SK-N-SH treated with all-trans-retinoic acid at 6 μM for 48 hours (cell line): ENCODE results near the gene CHPF2.

Experiments
- ATAC-seq: fragments of 200-7000 bp; cut with Tn5 transposase; 3 replicates; pipeline ENCODE4 v1.9.1; 2020; ENCODE audit warnings: mild to moderate bottlenecking, moderate library complexity
- ARNTL ChIP-seq: fragments of 450-650 bp; formaldehyde crosslinking; IDR thresholded peaks from 2 replicates; pipeline ENCODE4 v1.5.0; 2020; ENCODE audit warnings: low read depth, mild to moderate bottlenecking, moderate library complexity, borderline replicate concordance
- BACH2 ChIP-seq: fragments of 250-450 bp; sonication (Bioruptor Pico); IDR thresholded peaks from 2 replicates; pipeline ENCODE4 v1.9.0; 2021; ENCODE audit warnings: mild to moderate bottlenecking, borderline replicate concordance
- CSDC2 ChIP-seq: fragments of 250-450 bp; sonication (Bioruptor Pico); IDR thresholded peaks from 2 replicates; pipeline ENCODE4 v1.5.0; 2020; ENCODE audit warnings: mild to moderate bottlenecking, moderate library complexity
- ESRRG ChIP-seq: fragments of 250-450 bp; sonication (Bioruptor Pico); IDR thresholded peaks from 2 replicates; pipeline ENCODE4 v1.6.1; 2021; ENCODE audit warnings: mild to moderate bottlenecking
- GLIS3 ChIP-seq: fragments of 250-450 bp; sonication (Bioruptor Pico); IDR thresholded peaks from 2 replicates; pipeline ENCODE4 v1.5.0; 2020; ENCODE audit warnings: mild to moderate bottlenecking, moderate library complexity
- ISL1 ChIP-seq: fragments of 250-450 bp; sonication (Bioruptor Pico); IDR thresholded peaks from 2 replicates; pipeline ENCODE4 v2.1.2; 2022; ENCODE audit warnings: mild to moderate bottlenecking, moderate library complexity
- POU6F1 ChIP-seq: fragments of 250-450 bp; sonication (Bioruptor Pico); IDR thresholded peaks from 2 replicates; pipeline ENCODE4 v1.8.0; 2021; ENCODE audit warnings: low read depth, mild to moderate bottlenecking, moderate library complexity, borderline replicate concordance
- PPARA ChIP-seq: fragments of 250-450 bp; sonication (Bioruptor Pico); IDR thresholded peaks from 2 replicates; pipeline ENCODE4 v1.5.0; 2020; ENCODE audit warnings: mild to moderate bottlenecking, borderline replicate concordance
- RARB ChIP-seq: fragments of 250-450 bp; sonication (Bioruptor Pico); IDR thresholded peaks from 2 replicates; pipeline ENCODE4 v1.8.0; 2021; ENCODE audit warnings: mild to moderate bottlenecking, moderate library complexity
- SNAI2 ChIP-seq: fragments of 250-450 bp; sonication (Bioruptor Pico); IDR thresholded peaks from 2 replicates; pipeline ENCODE4 v1.5.0; 2020; ENCODE audit warnings: mild to moderate bottlenecking, moderate library complexity
- TCF4 ChIP-seq: fragments of 250-450 bp; sonication (Bioruptor Pico); IDR thresholded peaks from 2 replicates; pipeline ENCODE4 v1.8.0; 2021; ENCODE audit warnings: mild to moderate bottlenecking, moderate library complexity, borderline replicate concordance
- TOX ChIP-seq: fragments of 250-450 bp; sonication (Bioruptor Pico); IDR thresholded peaks from 2 replicates; pipeline ENCODE4 v1.8.0; 2021; ENCODE audit warnings: mild to moderate bottlenecking, moderate library complexity, borderline replicate concordance
- TSHZ2 ChIP-seq: fragments of 250-450 bp; sonication (Bioruptor Pico); IDR thresholded peaks from 2 replicates; pipeline ENCODE4 v1.5.0; 2020; ENCODE audit warnings: mild to moderate bottlenecking, moderate library complexity
- ZC3H10 ChIP-seq: fragments of 250-450 bp; sonication (Bioruptor Pico); IDR thresholded peaks from 2 replicates; pipeline ENCODE4 v1.5.1; 2021; ENCODE audit warnings: mild to moderate bottlenecking, moderate library complexity
- ZFP3 ChIP-seq: fragments of 250-450 bp; sonication (Bioruptor Pico); IDR thresholded peaks from 2 replicates; pipeline ENCODE4 v1.5.0; 2020; ENCODE audit warnings: mild to moderate bottlenecking, moderate library complexity
- ZFP30 ChIP-seq: fragments of 450-650 bp; formaldehyde crosslinking; IDR thresholded peaks from 2 replicates; pipeline ENCODE4 v1.5.0; 2022; ENCODE audit warnings: mild to moderate bottlenecking, moderate library complexity
- ZNF70 ChIP-seq: fragments of 450-650 bp; formaldehyde crosslinking; IDR thresholded peaks from 2 replicates; pipeline ENCODE4 v1.5.0; 2020; ENCODE audit warnings: mild to moderate bottlenecking, moderate library complexity
- ZNF8 ChIP-seq: fragments of 450-650 bp; formaldehyde crosslinking; IDR thresholded peaks from 2 replicates; pipeline ENCODE4 v1.5.0; 2020; ENCODE audit warnings: mild to moderate bottlenecking, moderate library complexity
- TF ChIP-seq, protein P1 (sequence below): fragments of 250-450 bp; sonication (Bioruptor Pico); IDR thresholded peaks from 2 replicates; pipeline ENCODE4 v1.5.1; 2021; ENCODE audit warnings: mild to moderate bottlenecking, moderate library complexity
- TF ChIP-seq, protein P2 (sequence below): fragments of 250-450 bp; sonication (Bioruptor Pico); IDR thresholded peaks from 2 replicates; pipeline ENCODE4 v1.5.1; 2020; ENCODE audit warnings: low read depth, mild to moderate bottlenecking, moderate library complexity
- TF ChIP-seq, protein P3 (sequence below): fragments of 250-450 bp; sonication (Bioruptor Pico); IDR thresholded peaks from 2 replicates; pipeline ENCODE4 v1.8.0; 2020; ENCODE audit warnings: mild to moderate bottlenecking, moderate library complexity, borderline replicate concordance

CHPF2 gene

DNA sequence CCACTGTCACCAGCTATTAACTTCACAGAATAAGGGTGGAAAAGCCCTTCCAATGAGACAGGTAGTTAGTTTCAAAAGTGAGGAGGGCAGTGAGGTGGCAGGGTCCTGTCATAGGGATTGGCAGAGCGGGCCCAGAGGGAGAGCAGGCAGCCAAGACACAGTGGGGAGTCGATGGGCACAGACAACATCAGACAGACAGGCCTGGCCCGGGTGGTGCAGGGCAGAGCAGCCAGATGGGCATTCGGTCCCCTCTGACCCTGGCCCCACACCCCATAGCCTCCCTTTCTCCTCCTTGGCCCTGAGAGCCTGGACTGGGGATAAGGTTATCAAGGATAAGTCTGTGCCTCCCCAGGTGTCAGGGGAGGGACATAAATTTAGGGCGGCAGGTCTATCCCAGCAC lies 47.6 kb downstream of the CHPF2 start:
- no peak for ATAC-seq

GRCh38 chr7:151280388-151281019 lies 48.2 kb downstream of the CHPF2 start:
- no peak for ATAC-seq
- TF ChIP-seq, protein P1, sequence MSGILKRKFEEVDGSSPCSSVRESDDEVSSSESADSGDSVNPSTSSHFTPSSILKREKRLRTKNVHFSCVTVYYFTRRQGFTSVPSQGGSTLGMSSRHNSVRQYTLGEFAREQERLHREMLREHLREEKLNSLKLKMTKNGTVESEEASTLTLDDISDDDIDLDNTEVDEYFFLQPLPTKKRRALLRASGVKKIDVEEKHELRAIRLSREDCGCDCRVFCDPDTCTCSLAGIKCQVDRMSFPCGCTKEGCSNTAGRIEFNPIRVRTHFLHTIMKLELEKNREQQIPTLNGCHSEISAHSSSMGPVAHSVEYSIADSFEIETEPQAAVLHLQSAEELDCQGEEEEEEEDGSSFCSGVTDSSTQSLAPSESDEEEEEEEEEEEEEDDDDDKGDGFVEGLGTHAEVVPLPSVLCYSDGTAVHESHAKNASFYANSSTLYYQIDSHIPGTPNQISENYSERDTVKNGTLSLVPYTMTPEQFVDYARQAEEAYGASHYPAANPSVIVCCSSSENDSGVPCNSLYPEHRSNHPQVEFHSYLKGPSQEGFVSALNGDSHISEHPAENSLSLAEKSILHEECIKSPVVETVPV (CRISPR knock-in tag): no peak
- TF ChIP-seq, protein P2, sequence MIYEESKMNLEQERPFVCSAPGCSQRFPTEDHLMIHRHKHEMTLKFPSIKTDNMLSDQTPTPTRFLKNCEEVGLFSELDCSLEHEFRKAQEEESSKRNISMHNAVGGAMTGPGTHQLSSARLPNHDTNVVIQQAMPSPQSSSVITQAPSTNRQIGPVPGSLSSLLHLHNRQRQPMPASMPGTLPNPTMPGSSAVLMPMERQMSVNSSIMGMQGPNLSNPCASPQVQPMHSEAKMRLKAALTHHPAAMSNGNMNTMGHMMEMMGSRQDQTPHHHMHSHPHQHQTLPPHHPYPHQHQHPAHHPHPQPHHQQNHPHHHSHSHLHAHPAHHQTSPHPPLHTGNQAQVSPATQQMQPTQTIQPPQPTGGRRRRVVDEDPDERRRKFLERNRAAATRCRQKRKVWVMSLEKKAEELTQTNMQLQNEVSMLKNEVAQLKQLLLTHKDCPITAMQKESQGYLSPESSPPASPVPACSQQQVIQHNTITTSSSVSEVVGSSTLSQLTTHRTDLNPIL (CRISPR knock-in tag): no peak
- no peak for TF ChIP-seq ESRRG
- TF ChIP-seq ZFP3 (CRISPR knock-in tag): no peak
- TF ChIP-seq TOX (CRISPR knock-in tag): no peak
- TF ChIP-seq TCF4: no peak
- no peak for TF ChIP-seq ZC3H10 (CRISPR knock-in tag)
- TF ChIP-seq ISL1 (CRISPR knock-in tag): no peak
- TF ChIP-seq PPARA (CRISPR knock-in tag): no peak
- TF ChIP-seq RARB (CRISPR knock-in tag): no peak
- TF ChIP-seq ZNF8 (CRISPR knock-in tag): no peak
- TF ChIP-seq ZNF70: no peak
- TF ChIP-seq, protein P3, sequence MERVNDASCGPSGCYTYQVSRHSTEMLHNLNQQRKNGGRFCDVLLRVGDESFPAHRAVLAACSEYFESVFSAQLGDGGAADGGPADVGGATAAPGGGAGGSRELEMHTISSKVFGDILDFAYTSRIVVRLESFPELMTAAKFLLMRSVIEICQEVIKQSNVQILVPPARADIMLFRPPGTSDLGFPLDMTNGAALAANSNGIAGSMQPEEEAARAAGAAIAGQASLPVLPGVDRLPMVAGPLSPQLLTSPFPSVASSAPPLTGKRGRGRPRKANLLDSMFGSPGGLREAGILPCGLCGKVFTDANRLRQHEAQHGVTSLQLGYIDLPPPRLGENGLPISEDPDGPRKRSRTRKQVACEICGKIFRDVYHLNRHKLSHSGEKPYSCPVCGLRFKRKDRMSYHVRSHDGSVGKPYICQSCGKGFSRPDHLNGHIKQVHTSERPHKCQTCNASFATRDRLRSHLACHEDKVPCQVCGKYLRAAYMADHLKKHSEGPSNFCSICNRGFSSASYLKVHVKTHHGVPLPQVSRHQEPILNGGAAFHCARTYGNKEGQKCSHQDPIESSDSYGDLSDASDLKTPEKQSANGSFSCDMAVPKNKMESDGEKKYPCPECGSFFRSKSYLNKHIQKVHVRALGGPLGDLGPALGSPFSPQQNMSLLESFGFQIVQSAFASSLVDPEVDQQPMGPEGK (CRISPR knock-in tag): no peak
- no peak for TF ChIP-seq BACH2 (CRISPR knock-in tag)
- no peak for TF ChIP-seq ARNTL
- no peak for TF ChIP-seq POU6F1 (CRISPR knock-in tag)
- no peak for TF ChIP-seq CSDC2 (CRISPR knock-in tag)
- no peak for TF ChIP-seq ZFP30 (CRISPR knock-in tag)

More for the DNA sequence above, 47.6 kb downstream of the CHPF2 start:
- TF ChIP-seq ARNTL (no peak), PPARA (CRISPR knock-in tag) (no peak), ZFP30 (CRISPR knock-in tag) (no peak)
- TF ChIP-seq, protein P2 (CRISPR knock-in tag): no peak

DNA sequence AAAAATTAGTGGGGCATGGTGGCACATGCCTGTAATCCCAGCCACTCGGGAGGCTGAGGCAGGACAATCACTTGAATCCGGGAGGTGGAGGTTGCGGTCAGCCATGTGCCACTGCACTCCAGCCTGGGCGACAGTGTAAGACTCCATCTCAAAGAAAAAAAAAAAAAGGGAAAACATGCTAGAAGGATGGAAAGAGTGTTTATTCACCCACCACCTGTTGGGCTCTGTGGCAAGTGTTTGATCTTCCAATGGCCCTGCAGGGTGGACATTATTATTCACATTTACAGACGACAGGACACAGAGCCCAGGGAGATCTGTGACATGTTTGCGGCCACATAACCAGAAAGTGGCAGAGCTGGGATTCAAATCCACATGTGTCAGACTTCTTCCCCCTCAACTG lies 49.4 kb downstream of the CHPF2 start:
- ATAC-seq: no peak
- TF ChIP-seq ZNF8 (CRISPR knock-in tag) (no peak), SNAI2 (CRISPR knock-in tag) (no peak), CSDC2 (CRISPR knock-in tag) (no peak), BACH2 (CRISPR knock-in tag) (no peak), ARNTL (no peak), PPARA (CRISPR knock-in tag) (no peak), RARB (CRISPR knock-in tag) (no peak), POU6F1 (CRISPR knock-in tag) (no peak), TCF4 (no peak), TSHZ2 (CRISPR knock-in tag) (no peak), ZFP30 (CRISPR knock-in tag) (no peak), ESRRG (no peak), GLIS3 (CRISPR knock-in tag) (no peak)
- TF ChIP-seq, protein P2 (CRISPR knock-in tag): no peak
- TF ChIP-seq, protein P1 (CRISPR knock-in tag): no peak
